Tibial nerve (tissue), 4 donors: ENCODE measurements around the gene DUT. TPM values are rescaled to one million over a fixed set of nuclear protein-coding genes. Genes with fewer than 3 reads are reported as not detected.

Experiments
- DNase-seq, 2 donors: peaks; one replicate each; pipeline ENCODE4 v3.0.0-alpha.2; 2019; ENCODE audit warnings: low spot score in 2 of 2
- H3K27ac ChIP-seq, 4 donors: fragments of 200-600 bp; sonication (generic) in 3 of 4; one replicate each; pipeline ENCODE4 v1.5.1; 2017 to 2019; ENCODE audit warnings: mild to moderate bottlenecking in 1 of 4
- H3K27me3 ChIP-seq, 2 donors: fragments of 200-600 bp; sonication (generic) in 1 of 2; one replicate each; pipeline versions ENCODE4 v1.5.1 to v1.6.0; 2017 to 2019
- H3K36me3 ChIP-seq, 3 donors: fragments of 200-600 bp; sonication (generic); one replicate each; pipeline ENCODE4 v1.5.1; 2018 to 2019
- H3K4me1 ChIP-seq, 4 donors: fragments of 200-600 bp; sonication (generic) in 3 of 4; one replicate each; pipeline ENCODE4 v1.5.1; 2017 to 2019
- H3K4me3 ChIP-seq, 4 donors: fragments of 200-600 bp; sonication (generic) in 3 of 4; one replicate each; pipeline ENCODE4 v1.5.1; 2017 to 2019; ENCODE audit warnings: mild to moderate bottlenecking in 1 of 4, moderate library complexity in 1 of 4
- H3K9me3 ChIP-seq, 4 donors: fragments of 200-600 bp; sonication (generic) in 3 of 4; one replicate each; pipeline ENCODE4 v1.5.1; 2017 to 2019
- EP300 ChIP-seq, 2 donors: sonication (generic); formaldehyde crosslinking; IDR thresholded peaks; one replicate each; pipeline ENCODE4 v1.6.1; 2017; ENCODE audit warnings: antibody characterized with exemption in 2 of 2, mild to moderate bottlenecking in 1 of 2
- POLR2A ChIP-seq, 2 donors: fragments of 450-650 bp; IDR thresholded peaks; one replicate each; pipeline ENCODE4 v1.6.1; 2017; ENCODE audit warnings: antibody characterized with exemption in 2 of 2, mild to moderate bottlenecking in 2 of 2, moderate library complexity in 2 of 2
- WGBS, 2 donors: methylation state at CpG; one replicate each; pipeline ENCODE4 v1.1.5; 2018; 5-methylcytosine and 5-hydroxymethylcytosine counted together
- small RNA-seq: library from RNA; depleted of rRNA; stranded (forward); fragments of <200 nt; gene quantifications from one replicate; pipeline ENCODE3, GENCODE V24; 2016
- total RNA-seq, 4 donors: library from RNA; depleted of rRNA; stranded (reverse); fragments of >200 nt; gene quantifications; one replicate each; pipeline ENCODE4 v1.1.0, GENCODE V29; 2016
- TF ChIP-seq, protein P1 (sequence below), 5 experiments: fragments of 200-600 bp in 3 of 5; fragments of 450-650 bp in 2 of 5; sonication (generic) in 3 of 5; IDR thresholded peaks; one replicate each; pipeline ENCODE4 v1.5.1; 2016 to 2019; ENCODE audit warnings: antibody characterized with exemption in 5 of 5, mild to moderate bottlenecking in 3 of 5, moderate library complexity in 2 of 5

The DUT gene
- total RNA-seq, 4 donors from 2014 or later, result 82.8 to 160 (median 123) TPM

GRCh38 chr15:48389691-48390143 lies 58.5 kb downstream of the DUT start:
- Histone ChIP-seq H3K27ac (peak overlapping the region in 2 of 4 donors; percentile 65 to 66), H3K27me3 (no peaks in the 10 kb centered on the region), H3K4me1 (peaks cover 0 to 55% (median 10%) of the 10 kb centered on the region in 4 donors), H3K9me3 (no peaks in the 10 kb centered on the region), H3K4me3 (no peak overlapping the region), H3K36me3 (no peaks in the 10 kb centered on the region)
- WGBS, 2 donors, result 58 to 63% methylated on average over 3 of the region's 3 CpGs
- DNase-seq, result no peak
- TF ChIP-seq, protein P1, sequence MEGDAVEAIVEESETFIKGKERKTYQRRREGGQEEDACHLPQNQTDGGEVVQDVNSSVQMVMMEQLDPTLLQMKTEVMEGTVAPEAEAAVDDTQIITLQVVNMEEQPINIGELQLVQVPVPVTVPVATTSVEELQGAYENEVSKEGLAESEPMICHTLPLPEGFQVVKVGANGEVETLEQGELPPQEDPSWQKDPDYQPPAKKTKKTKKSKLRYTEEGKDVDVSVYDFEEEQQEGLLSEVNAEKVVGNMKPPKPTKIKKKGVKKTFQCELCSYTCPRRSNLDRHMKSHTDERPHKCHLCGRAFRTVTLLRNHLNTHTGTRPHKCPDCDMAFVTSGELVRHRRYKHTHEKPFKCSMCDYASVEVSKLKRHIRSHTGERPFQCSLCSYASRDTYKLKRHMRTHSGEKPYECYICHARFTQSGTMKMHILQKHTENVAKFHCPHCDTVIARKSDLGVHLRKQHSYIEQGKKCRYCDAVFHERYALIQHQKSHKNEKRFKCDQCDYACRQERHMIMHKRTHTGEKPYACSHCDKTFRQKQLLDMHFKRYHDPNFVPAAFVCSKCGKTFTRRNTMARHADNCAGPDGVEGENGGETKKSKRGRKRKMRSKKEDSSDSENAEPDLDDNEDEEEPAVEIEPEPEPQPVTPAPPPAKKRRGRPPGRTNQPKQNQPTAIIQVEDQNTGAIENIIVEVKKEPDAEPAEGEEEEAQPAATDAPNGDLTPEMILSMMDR (IDR thresholded peaks at IDR 0.05), result no peak
- TF ChIP-seq EP300 (IDR thresholded peaks at IDR 0.05), result peak in 1 of 2 donors; percentile 20

DNA sequence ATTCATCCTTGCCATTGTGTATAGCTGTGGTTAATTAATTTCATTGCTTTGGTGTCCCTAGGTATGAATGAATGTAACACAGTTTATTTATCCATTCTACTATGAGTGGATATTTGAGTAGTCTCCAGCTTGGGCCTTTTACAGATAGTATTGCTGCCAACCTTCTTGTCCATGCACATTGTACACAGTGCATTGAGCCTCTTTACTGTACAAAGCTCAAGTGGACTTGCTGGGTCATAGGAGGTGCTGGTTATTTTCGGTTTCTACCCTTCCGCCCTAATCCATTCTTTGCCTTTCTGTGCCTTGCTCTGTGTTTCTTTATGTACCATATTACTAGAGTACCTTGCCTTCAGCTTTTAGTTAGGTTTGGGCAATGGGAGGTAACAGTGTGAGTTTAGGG lies 60.7 kb downstream of the DUT start:
- no peak for TF ChIP-seq POLR2A (IDR thresholded peaks at IDR 0.05)
- no peak for TF ChIP-seq EP300 (IDR thresholded peaks at IDR 0.05)
- TF ChIP-seq, protein P1 (IDR thresholded peaks at IDR 0.05), result no peak
- H3K27ac ChIP-seq, result peak overlapping the region in 3 of 4 donors; percentile 43 to 83 (median 70)
- no peak for DNase-seq
- no peaks in the 10 kb centered on the region for H3K36me3 ChIP-seq
- H3K9me3 ChIP-seq, result no peaks in the 10 kb centered on the region
- 92 to 95% methylated on average over 2 of the region's 2 CpGs for WGBS, 2 donors
- H3K4me3 ChIP-seq, result no peak overlapping the region
- no peaks in the 10 kb centered on the region for H3K27me3 ChIP-seq
- peaks cover 0 to 64% (median 14%) of the 10 kb centered on the region in 4 donors for H3K4me1 ChIP-seq

GRCh38 chr15:48392356-48392755 lies 61.1 kb downstream of the DUT start:
- peak overlapping the region in 3 of 4 donors; percentile 43 to 83 (median 70) for H3K27ac ChIP-seq
- TF ChIP-seq EP300 (IDR thresholded peaks at IDR 0.05) (peak in 1 of 2 donors; percentile 75), POLR2A (IDR thresholded peaks at IDR 0.05) (no peak)
- H3K27me3 ChIP-seq, result no peaks in the 10 kb centered on the region
- H3K4me1 ChIP-seq, result peaks cover 0 to 64% (median 14%) of the 10 kb centered on the region in 4 donors
- peak in 1 of 2 donors; percentile 86 for DNase-seq
- 28% methylated on average over 4 of the region's 4 CpGs for WGBS, 2 donors
- H3K4me3 ChIP-seq, result no peak overlapping the region
- no peaks in the 10 kb centered on the region for H3K36me3 ChIP-seq
- no peaks in the 10 kb centered on the region for H3K9me3 ChIP-seq

Small RNAs within 50 kb of the gene (small RNA-seq; reads per million reads assigned to genes)
- gene RF00019, result not detected

Other genes with a start within 250 kb of the DUT start
- gene SLC24A5, start 210.4 kb upstream of the DUT start, total RNA-seq, result under 1 TPM in 3 of 4 donors, not detected in 1; 0.20 to 0.84 (median 0.44) TPM
- gene MYEF2, start 153.1 kb upstream of the DUT start, total RNA-seq, result 10 to 100 TPM; 26.8 to 59.0 (median 34.5) TPM
- not detected for gene CTXN2, start 139.8 kb upstream of the DUT start, total RNA-seq
- gene SLC12A1, start 125.1 kb upstream of the DUT start, total RNA-seq, result not detected